GM19328 (cell line): Measurements from ENCODE around the gene OXCT1.
"Not testable (repeated sequence)": the region's sequence is repeated elsewhere in the genome, so short reads cannot be mapped to it uniquely, and the experiment has no call there.

ENCODE experiments used
- ATAC-seq: cut with Tn5 transposase; IDR thresholded peaks from one replicate; pipeline ENCODE4 v1.9.1; 2021; ENCODE audit warnings: mild to moderate bottlenecking, moderate library complexity; ENCODE audit not compliant: unreplicated experiment

OXCT1 gene

GRCh38 chr5:41831155-41831554, 39.1 kb downstream of the OXCT1 start:
- ATAC-seq = peak; percentile 67

GRCh38 chr5:41827792-41828191, 42.4 kb downstream of the OXCT1 start:
- no peak for ATAC-seq

- ATAC-seq = no peak
Measured at GRCh38 chr5:41822036-41822435, 48.2 kb downstream of the OXCT1 start.

GRCh38 chr5:41821051-41821450, 49.2 kb downstream of the OXCT1 start:
- ATAC-seq = no peak

GRCh38 chr5:41820150-41820549, 50.1 kb downstream of the OXCT1 start:
- ATAC-seq = no peak

- ATAC-seq = no peak
Measured at GRCh38 chr5:41817625-41818301, 52.5 kb downstream of the OXCT1 start.

GRCh38 chr5:41815663-41816229, 54.5 kb downstream of the OXCT1 start:
- no peak for ATAC-seq

GRCh38 chr5:41815261-41815660, 55.0 kb downstream of the OXCT1 start:
- no peak for ATAC-seq

- ATAC-seq = not testable (repeated sequence)
Measured at GRCh38 chr5:41814306-41814705, 55.9 kb downstream of the OXCT1 start.

GRCh38 chr5:41812156-41812555, 58.1 kb downstream of the OXCT1 start:
- ATAC-seq = no peak

- no peak for ATAC-seq
Measured at GRCh38 chr5:41809128-41809527, 61.1 kb downstream of the OXCT1 start.

- ATAC-seq = no peak
Measured at GRCh38 chr5:41808294-41808693, 61.9 kb downstream of the OXCT1 start.

- no peak for ATAC-seq
Measured at GRCh38 chr5:41797662-41798061, 72.6 kb downstream of the OXCT1 start.

- no peak for ATAC-seq
Measured at GRCh38 chr5:41796061-41796460, 74.2 kb downstream of the OXCT1 start.

GRCh38 chr5:41795125-41795524, 75.1 kb downstream of the OXCT1 start:
- no peak for ATAC-seq

- ATAC-seq = no peak
Measured at GRCh38 chr5:41794471-41794870, 75.8 kb downstream of the OXCT1 start.

- no peak for ATAC-seq
Measured at GRCh38 chr5:41793141-41793770, 77.0 kb downstream of the OXCT1 start.

GRCh38 chr5:41790038-41790776, 80.0 kb downstream of the OXCT1 start:
- ATAC-seq = no peak

GRCh38 chr5:41789434-41789833, 80.8 kb downstream of the OXCT1 start:
- ATAC-seq = no peak

GRCh38 chr5:41788941-41789368, 81.3 kb downstream of the OXCT1 start:
- no peak for ATAC-seq

GRCh38 chr5:41787265-41787664, 83.0 kb downstream of the OXCT1 start:
- no peak for ATAC-seq

GRCh38 chr5:41785061-41785460, 85.2 kb downstream of the OXCT1 start:
- no peak for ATAC-seq
